K562 (cell line): ENCODE results near the gene GPD2. TPM values are rescaled to one million over a fixed set of nuclear protein-coding genes. Genes with fewer than 3 reads are reported as not detected.

Experiments used
- ATAC-seq: fragments of 200-7000 bp; cut with Tn5 transposase; 3 replicates; pipeline ENCODE4 v1.9.1; 2020; ENCODE audit warnings: moderate library complexity
- BruUV-seq: library from RNA; stranded (reverse); fragments of 400-500 nt; replicated peaks from 2 replicates; lab custom pipeline; 2021; lab: Mats Ljungman, UMichigan
- CTCF ChIA-PET: fragments of 300-600 bp; formaldehyde crosslinking; extraction: SDS; loops from one replicate; lab custom pipeline; 2021; ENCODE audit warnings: low intra/inter-chr PET ratio; lab: Yijun Ruan, JAX
- POLR2A ChIA-PET: fragments of 300-600, 350-650 bp; sonication (Branson Sonifier 250); formaldehyde crosslinking; extraction: SDS; loops from one replicate; lab custom pipeline; 2021; ENCODE audit warnings: antibody characterized with exemption, inconsistent platforms; lab: Yijun Ruan, JAX
- DNase-seq, 4 experiments: peaks; one replicate each; pipeline versions ENCODE4 v3.0.0 to v3.0.0-alpha.2; 2011 to 2018; ENCODE audit warnings: low spot score in 3 of 4, mixed read lengths in 3 of 4; ENCODE audit errors: extremely low read depth in 1 of 4
- FAIRE-seq: peaks from 2 replicates; lab custom pipeline; 2011; peaks lifted over from hg19 to GRCh38; lab: Jason Lieb, UNC
- H2AFZ ChIP-seq: 2 replicates; pipeline ENCODE4 v1.6.0; 2011; ENCODE audit warnings: low read depth, low read length, control low read depth, inconsistent platforms
- H3K27ac ChIP-seq: fragments of 200-600 bp; 3 replicates; pipeline ENCODE4 v1.8.0; 2011; ENCODE audit warnings: low read depth, mild to moderate bottlenecking, control low read depth, inconsistent platforms, low read length, moderate library complexity, mixed read lengths; ENCODE audit errors: extremely low read depth
- H3K27me3 ChIP-seq, 2 experiments: fragments of 300-600 bp in 1 of 2; 2 replicates in 1 of 2; 3 replicates in 1 of 2; pipeline versions ENCODE4 v1.6.0 to v1.8.0; 2011; ENCODE audit warnings: inconsistent platforms in 2 of 2, low read length in 2 of 2, mild to moderate bottlenecking in 1 of 2, mixed read lengths in 1 of 2, moderate library complexity in 1 of 2; ENCODE audit not compliant: control insufficient read depth in 2 of 2, insufficient read depth in 2 of 2
- H3K36me3 ChIP-seq: fragments of 300-600 bp; 3 replicates; pipeline ENCODE4 v1.8.0; 2011; ENCODE audit warnings: mild to moderate bottlenecking, low read length, inconsistent platforms; ENCODE audit not compliant: control insufficient read depth, insufficient read depth
- H3K4me1 ChIP-seq, 2 experiments: fragments of 200-600 bp in 1 of 2; replicated peaks in 1 of 2; 2 replicates in 1 of 2; 3 replicates in 1 of 2; pipeline versions ENCODE4 v1.5.1 to v1.8.0; 2011; ENCODE audit warnings: inconsistent platforms in 2 of 2, low read length in 2 of 2, mild to moderate bottlenecking in 1 of 2, mixed read lengths in 1 of 2, moderate library complexity in 1 of 2; ENCODE audit not compliant: control insufficient read depth in 2 of 2, insufficient read depth in 2 of 2
- H3K4me2 ChIP-seq: 2 replicates; pipeline ENCODE4 v1.6.1; 2011; ENCODE audit warnings: low read length, control low read depth, inconsistent platforms, mixed read lengths; ENCODE audit not compliant: insufficient read depth
- H3K4me3 ChIP-seq: fragments of 200-600 bp; sonication (generic), shearing (Covaris generic); 2 replicates; pipeline ENCODE4 v1.5.1; 2016; ENCODE audit warnings: control low read depth, inconsistent platforms
- H3K79me2 ChIP-seq: fragments of 200-600 bp; 3 replicates; pipeline ENCODE4 v1.8.0; 2011; ENCODE audit warnings: low read length, inconsistent platforms; ENCODE audit not compliant: control insufficient read depth, insufficient read depth
- H3K9ac ChIP-seq, 2 experiments: 2 replicates each; pipeline versions ENCODE4 v1.6.0 to v1.6.1; 2011; ENCODE audit warnings: low read depth in 2 of 2, low read length in 2 of 2, control low read depth in 1 of 2, inconsistent platforms in 1 of 2, mild to moderate bottlenecking in 1 of 2, mixed read lengths in 1 of 2; ENCODE audit not compliant: insufficient read depth in 1 of 2
- H3K9me1 ChIP-seq: one replicate; pipeline ENCODE4 v1.6.0; 2011; ENCODE audit warnings: inconsistent platforms, mild to moderate bottlenecking, low read length, moderate library complexity; ENCODE audit not compliant: control insufficient read depth, insufficient read depth
- H3K9me3 ChIP-seq: replicated peaks from 2 replicates; pipeline ENCODE4 v1.5.1; 2011; ENCODE audit warnings: low read depth, low read length, inconsistent platforms; ENCODE audit not compliant: control insufficient read depth, insufficient read depth
- H4K20me1 ChIP-seq: replicated peaks from 2 replicates; pipeline ENCODE4 v1.6.1; 2011; ENCODE audit warnings: low read length, inconsistent platforms, mixed read lengths; ENCODE audit not compliant: control insufficient read depth, insufficient read depth
- PTRF ChIP-seq: fragments of 450-650 bp; IDR thresholded peaks from 2 replicates; pipeline ENCODE4 v1.6.1; 2016; ENCODE audit warnings: mild to moderate bottlenecking, missing genetic modification characterization, missing compliant biosample characterization
- RAD21 ChIP-seq, 2 experiments: fragments of 250-450 bp in 1 of 2; fragments of 450-650 bp in 1 of 2; sonication (Bioruptor Pico) in 1 of 2; formaldehyde crosslinking in 1 of 2; IDR thresholded peaks in 1 of 2; conservative IDR thresholded peaks in 1 of 2; 2 replicates each; pipeline versions ENCODE4 v1.4.0 to v1.8.0; 2020 to 2022; ENCODE audit warnings: mild to moderate bottlenecking in 2 of 2, moderate library complexity in 1 of 2
- RFX1 ChIP-seq: fragments of 450-650 bp; IDR thresholded peaks from 2 replicates; pipeline ENCODE4 v1.6.1; 2016; ENCODE audit warnings: mild to moderate bottlenecking, moderate library complexity
- WGBS: fragments of 100-300 bp; shearing (Covaris generic); methylation state at CpG from one replicate; pipeline ENCODE4 v1.1.6; 2016; ENCODE audit warnings: low coverage, mixed read lengths; ENCODE audit not compliant: insufficient coverage; ENCODE audit errors: missing lambda C conversion rate; 5-methylcytosine and 5-hydroxymethylcytosine counted together
- in situ Hi-C: fragments of 300-500 bp; cut with MboI; formaldehyde crosslinking; loops from 4 replicates; pipeline ENCODE4 v1.15.0; 2018; ENCODE audit warnings: inconsistent platforms, mixed read lengths
- intact Hi-C: fragments of 100-400 bp; cut with micrococcal nuclease; formaldehyde crosslinking; loops from 2 replicates; pipeline ENCODE4 v1.14.2; 2022
- polyA plus RNA-seq, 8 experiments: library from polyadenylated mRNA; depleted of rRNA in 4 of 8; stranded (reverse) in 5 of 8; unstranded in 3 of 8; fragments of >200 nt; fragmentation: Nextera tagmentation in 2 of 8; fragmentation: Illumina TruSeq in 1 of 8; extraction: Ambion mirVana in 2 of 8; extraction: Trizol in 1 of 8; gene quantifications; 2 replicates each; pipeline versions ENCODE4 v1.2.1 to v1.2.3, GENCODE V29; 2011 to 2014; ENCODE audit warnings: inconsistent platforms in 1 of 8, missing spikeins in 1 of 8
- total RNA-seq, 7 experiments: library from RNA; depleted of rRNA in 6 of 7; stranded (reverse); fragments of >200 nt in 6 of 7; fragmentation: Illumina TruSeq in 2 of 7; extraction: Trizol in 2 of 7; gene quantifications; 2 replicates each; pipeline versions ENCODE4 v1.2.1 to v1.2.3, GENCODE V29; 2011 to 2021; ENCODE audit warnings: low replicate concordance in 1 of 7

The GPD2 gene
- total and polyA plus RNA-seq, 9 of the 15 experiments (the other 6 are each of a cell fraction or from before 2014, with no cell fraction given), result 5.2 to 39.2 (median 19.0) TPM

- TF ChIP-seq PTRF, result no peak
Observed at GRCh38 chr2:156456616-156457015, 20.4 kb downstream of the GPD2 start (continued).

GRCh38 chr2:156457523-156458517, 21.6 kb downstream of the GPD2 start:
- intact Hi-C loops (no loop called here), in situ Hi-C loops (no loop called here)
- 29% methylated on average over 8 of the region's 8 CpGs for WGBS
- no peaks in the 10 kb centered on the region for H3K27me3 ChIP-seq
- H3K9me3 ChIP-seq, result no peaks in the 10 kb centered on the region
- POLR2A ChIA-PET, result no interaction called here
- H3K79me2 ChIP-seq, result 0 out of 3 replicates have a peak, but pooled peaks cover 2% of the 10 kb centered on the region
- H3K36me3 ChIP-seq, result no peaks in the 10 kb centered on the region
- no peaks in the 10 kb centered on the region for H3K9me1 ChIP-seq
- no peak overlapping the region for H3K4me2 ChIP-seq
- ATAC-seq, result peak; percentile 68
- H3K9ac ChIP-seq, result no peak overlapping the region
- H4K20me1 ChIP-seq, result no peaks in the 10 kb centered on the region
- no TSS peak for BruUV-seq
- CTCF ChIA-PET, result no interaction called here
- no peak for FAIRE-seq
- no peak for DNase-seq
- no peak overlapping the region for H3K4me3 ChIP-seq
- no peak overlapping the region for H3K27ac ChIP-seq
- no peak overlapping the region for H2AFZ ChIP-seq
- TF ChIP-seq RFX1 (no peak), RAD21 (CRISPR knock-in tag; conservative IDR thresholded peaks at IDR 0.05 in 1 of 2, IDR thresholded peaks at IDR 0.05 in 1 of 2) (0 out of 4 replicates have a peak, but pooled peaks of 1 of the 2 experiments have one; percentile 8)
- TF ChIP-seq, all 486 proteins: peak for 1
- H3K4me1 ChIP-seq, result no peaks in the 10 kb centered on the region; a peak in 1 of 5 replicates
